Stimulated activated CD4-positive, alpha-beta T cell treated with anti-CD3 and anti-CD28 coated beads, Interleukin-2, amount 100 ng/mL, for 48 hours (primary cell): ENCODE measurements around the gene CDHR2.

Experiments
- DNase-seq, 2 donors: peaks; one replicate each; pipeline ENCODE4 v3.0.0-alpha.2; 2020

CDHR2 gene

DNA sequence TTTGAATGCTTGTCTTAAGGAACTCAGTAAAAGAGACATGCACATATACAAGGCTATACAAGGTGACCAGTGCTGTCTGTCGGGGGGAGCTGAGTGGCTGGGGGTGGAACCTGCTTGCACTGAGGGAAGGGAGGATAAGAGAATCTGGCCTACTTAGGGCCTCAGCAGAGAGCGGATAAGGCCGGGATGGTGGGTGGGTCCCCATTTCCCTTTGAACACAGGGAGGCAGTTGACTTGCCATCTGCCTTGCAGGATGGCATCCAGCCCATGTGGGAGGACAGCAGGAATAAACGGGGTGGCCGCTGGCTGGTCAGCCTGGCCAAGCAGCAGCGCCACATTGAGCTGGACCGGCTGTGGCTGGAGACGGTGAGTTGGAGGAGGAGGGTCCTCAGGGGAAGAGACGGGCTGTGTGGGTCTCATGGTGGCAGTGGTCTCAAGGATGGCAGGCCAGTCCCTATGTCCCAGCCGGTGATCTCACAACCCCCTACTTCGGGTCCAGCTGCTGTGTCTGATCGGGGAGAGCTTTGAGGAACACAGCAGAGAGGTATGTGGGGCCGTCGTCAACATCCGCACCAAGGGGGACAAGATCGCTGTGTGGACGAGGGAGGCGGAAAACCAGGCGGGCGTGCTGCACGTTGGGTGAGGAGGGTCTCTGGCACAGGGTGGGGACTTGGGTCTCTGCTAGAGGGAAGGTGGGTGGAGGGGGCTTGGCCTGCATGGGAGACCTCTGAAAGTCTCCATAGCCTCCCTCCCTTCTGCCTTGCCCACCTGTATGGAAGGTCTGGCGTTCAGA, 95.9 kb downstream of the CDHR2 start:
- no peak for DNase-seq
